Measurements from ENCODE around the gene TMEM82. TPM values are rescaled to one million over a fixed set of nuclear protein-coding genes. Genes with fewer than 3 reads are reported as not detected.
A peak's percentile ranks its signal among the peaks of the same experiment; 100 is the strongest.

The TMEM82 gene
- total RNA-seq, 1 donor from 2014 or later: 1.4 TPM

- TF ChIP-seq, protein P1, sequence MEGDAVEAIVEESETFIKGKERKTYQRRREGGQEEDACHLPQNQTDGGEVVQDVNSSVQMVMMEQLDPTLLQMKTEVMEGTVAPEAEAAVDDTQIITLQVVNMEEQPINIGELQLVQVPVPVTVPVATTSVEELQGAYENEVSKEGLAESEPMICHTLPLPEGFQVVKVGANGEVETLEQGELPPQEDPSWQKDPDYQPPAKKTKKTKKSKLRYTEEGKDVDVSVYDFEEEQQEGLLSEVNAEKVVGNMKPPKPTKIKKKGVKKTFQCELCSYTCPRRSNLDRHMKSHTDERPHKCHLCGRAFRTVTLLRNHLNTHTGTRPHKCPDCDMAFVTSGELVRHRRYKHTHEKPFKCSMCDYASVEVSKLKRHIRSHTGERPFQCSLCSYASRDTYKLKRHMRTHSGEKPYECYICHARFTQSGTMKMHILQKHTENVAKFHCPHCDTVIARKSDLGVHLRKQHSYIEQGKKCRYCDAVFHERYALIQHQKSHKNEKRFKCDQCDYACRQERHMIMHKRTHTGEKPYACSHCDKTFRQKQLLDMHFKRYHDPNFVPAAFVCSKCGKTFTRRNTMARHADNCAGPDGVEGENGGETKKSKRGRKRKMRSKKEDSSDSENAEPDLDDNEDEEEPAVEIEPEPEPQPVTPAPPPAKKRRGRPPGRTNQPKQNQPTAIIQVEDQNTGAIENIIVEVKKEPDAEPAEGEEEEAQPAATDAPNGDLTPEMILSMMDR (IDR thresholded peaks at IDR 0.05; ENCODE audit: unreplicated experiment): peak; percentile 91
- peak; percentile 78 for DNase-seq (ENCODE audit: low spot score, unreplicated experiment)
- H3K4me3 Mint-ChIP-seq (ENCODE audit: low read depth): peak overlapping the region; percentile 40
- H3K9me3 Mint-ChIP-seq (ENCODE audit: low read depth): no peaks in the 10 kb centered on the region
- H3K27ac Mint-ChIP-seq: peak overlapping the region; percentile 86
- H3K36me3 Mint-ChIP-seq (ENCODE audit: insufficient read depth): no peaks in the 10 kb centered on the region
- peaks cover 12% of the 10 kb centered on the region for H3K4me1 Mint-ChIP-seq (ENCODE audit: low read depth)
- H3K27me3 Mint-ChIP-seq: no peaks in the 10 kb centered on the region
These were observed 1.1 kb upstream of the TMEM82 start for GRCh38 chr1:15740924-15741850.

- TF ChIP-seq, protein P1 (IDR thresholded peaks at IDR 0.05; ENCODE audit: unreplicated experiment): no peak
- peaks cover 5% of the 10 kb centered on the region for H3K4me1 Mint-ChIP-seq (ENCODE audit: low read depth)
- H3K27ac Mint-ChIP-seq: no peak overlapping the region
- no peak for DNase-seq (ENCODE audit: low spot score, unreplicated experiment)
- H3K36me3 Mint-ChIP-seq (ENCODE audit: insufficient read depth): no peaks in the 10 kb centered on the region
- no peak overlapping the region for H3K4me3 Mint-ChIP-seq (ENCODE audit: low read depth)
- H3K9me3 Mint-ChIP-seq (ENCODE audit: low read depth): no peaks in the 10 kb centered on the region
- H3K27me3 Mint-ChIP-seq: no peaks in the 10 kb centered on the region
These were observed 1.9 kb downstream of the TMEM82 start for GRCh38 chr1:15744122-15744679.

- Mint-ChIP-seq H3K4me1 (ENCODE audit: low read depth) (peaks cover 1% of the 10 kb centered on the region), H3K4me3 (ENCODE audit: low read depth) (no peak overlapping the region), H3K27ac (no peak overlapping the region), H3K36me3 (ENCODE audit: insufficient read depth) (no peaks in the 10 kb centered on the region), H3K9me3 (ENCODE audit: low read depth) (no peaks in the 10 kb centered on the region), H3K27me3 (peaks cover 2% of the 10 kb centered on the region)
- DNase-seq (ENCODE audit: low spot score, unreplicated experiment): no peak
- TF ChIP-seq, protein P1 (IDR thresholded peaks at IDR 0.05; ENCODE audit: unreplicated experiment): no peak
These were observed 5.1 kb downstream of the TMEM82 start for GRCh38 chr1:15747378-15747777.

DNA sequence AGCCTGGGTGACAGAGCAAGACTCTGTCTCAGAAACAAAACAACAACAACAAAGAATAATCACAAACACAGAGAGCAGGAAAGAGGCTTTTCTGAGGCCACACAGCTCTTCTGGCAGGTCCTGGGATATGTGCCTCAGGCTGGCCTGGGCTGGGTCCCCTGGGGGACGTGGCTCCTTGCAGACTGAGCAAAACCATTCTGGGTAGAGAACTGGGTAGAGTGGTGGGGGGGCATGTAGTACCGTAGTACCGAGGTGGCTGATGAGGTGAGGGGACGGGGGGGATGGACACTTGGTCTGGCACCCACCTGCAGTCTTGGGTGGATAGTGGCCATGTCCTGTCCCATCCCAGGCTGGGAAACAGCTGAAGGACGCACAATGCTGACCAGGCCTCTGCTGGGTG, 6.0 kb downstream of the TMEM82 start:
- H3K27me3 Mint-ChIP-seq: peaks cover 2% of the 10 kb centered on the region
- no peak overlapping the region for H3K27ac Mint-ChIP-seq
- no peak for DNase-seq (ENCODE audit: low spot score, unreplicated experiment)
- no peak overlapping the region for H3K4me3 Mint-ChIP-seq (ENCODE audit: low read depth)
- no peaks in the 10 kb centered on the region for H3K9me3 Mint-ChIP-seq (ENCODE audit: low read depth)
- H3K36me3 Mint-ChIP-seq (ENCODE audit: insufficient read depth): no peaks in the 10 kb centered on the region
- TF ChIP-seq, protein P1 (IDR thresholded peaks at IDR 0.05; ENCODE audit: unreplicated experiment): no peak
- H3K4me1 Mint-ChIP-seq (ENCODE audit: low read depth): peaks cover 1% of the 10 kb centered on the region

- no peak for DNase-seq (ENCODE audit: low spot score, unreplicated experiment)
- TF ChIP-seq, protein P1 (IDR thresholded peaks at IDR 0.05; ENCODE audit: unreplicated experiment): no peak
- Mint-ChIP-seq H3K4me3 (ENCODE audit: low read depth) (no peak overlapping the region), H3K36me3 (ENCODE audit: insufficient read depth) (no peaks in the 10 kb centered on the region), H3K4me1 (ENCODE audit: low read depth) (peaks cover 1% of the 10 kb centered on the region), H3K27ac (no peak overlapping the region), H3K9me3 (ENCODE audit: low read depth) (no peaks in the 10 kb centered on the region), H3K27me3 (peaks cover 2% of the 10 kb centered on the region)
These were observed 6.5 kb downstream of the TMEM82 start for GRCh38 chr1:15748690-15749398.

Measured in progenitor cell of endocrine pancreas (in vitro differentiated cells).